Measurements from ENCODE around the gene GGCT. TPM values are rescaled to one million over a fixed set of nuclear protein-coding genes. Genes with fewer than 3 reads are reported as not detected.

Gene GGCT
- total RNA-seq: 12.5 TPM

GRCh38 chr7:30504301-30505173, at the start of gene GGCT:
TSS of gene GGCT (minus strand) at chr7:30504829. CDS start at chr7:30504709, 120 bp downstream.
- Histone ChIP-seq H3K4me3 (ENCODE audit: low read length in 3 of 3) (peak within 1 kb of the TSS; percentile 98 to 99 (median 99)), H3K4me1 (ENCODE audit: control insufficient read depth in 3 of 3, insufficient read depth in 3 of 3, low read length in 3 of 3) (peaks cover 15 to 22% (median 19%) of the 10 kb centered on the region in 3 donors), H3K36me3 (ENCODE audit: control insufficient read depth in 3 of 3, insufficient read depth in 3 of 3, low read length in 3 of 3) (no peaks in the 10 kb centered on the region), H3K27ac (ENCODE audit: low read depth, low read length) (peak within 1 kb of the TSS; percentile 95), H3K9me3 (ENCODE audit: control insufficient read depth in 3 of 3, low read length in 3 of 3) (no peaks in the 10 kb centered on the region), H3K27me3 (ENCODE audit: control insufficient read depth in 3 of 3, insufficient read depth in 3 of 3, low read length in 3 of 3) (no peaks in the 10 kb centered on the region), H3K9ac (ENCODE audit: low read depth in 1 of 3, low read length in 3 of 3) (peak within 1 kb of the TSS; percentile 94 to 96 (median 96))

- H3K4me1 ChIP-seq (ENCODE audit: control insufficient read depth in 3 of 3, insufficient read depth in 3 of 3, low read length in 3 of 3): peaks cover 10 to 13% (median 10%) of the 10 kb centered on the region in 3 donors
- peaks cover 2 to 3% (median 3%) of the 10 kb centered on the region in 3 donors for H3K36me3 ChIP-seq (ENCODE audit: control insufficient read depth in 3 of 3, insufficient read depth in 3 of 3, low read length in 3 of 3)
- H3K27ac ChIP-seq (ENCODE audit: low read depth, low read length): no peak overlapping the region
- no peaks in the 10 kb centered on the region for H3K9me3 ChIP-seq (ENCODE audit: control insufficient read depth in 3 of 3, low read length in 3 of 3)
- no peaks in the 10 kb centered on the region for H3K27me3 ChIP-seq (ENCODE audit: control insufficient read depth in 3 of 3, insufficient read depth in 3 of 3, low read length in 3 of 3)
- no peak overlapping the region for H3K9ac ChIP-seq (ENCODE audit: low read depth in 1 of 3, low read length in 3 of 3)
- H3K4me3 ChIP-seq (ENCODE audit: low read length in 3 of 3): no peak overlapping the region
Observed at GRCh38 chr7:30553546-30553945, 48.9 kb upstream of the GGCT start.

GRCh38 chr7:30553141-30553540, 48.5 kb upstream of the GGCT start:
- peaks cover 10 to 13% (median 10%) of the 10 kb centered on the region in 3 donors for H3K4me1 ChIP-seq (ENCODE audit: control insufficient read depth in 3 of 3, insufficient read depth in 3 of 3, low read length in 3 of 3)
- H3K27ac ChIP-seq (ENCODE audit: low read depth, low read length): no peak overlapping the region
- H3K9me3 ChIP-seq (ENCODE audit: control insufficient read depth in 3 of 3, low read length in 3 of 3): no peaks in the 10 kb centered on the region
- no peak overlapping the region for H3K9ac ChIP-seq (ENCODE audit: low read depth in 1 of 3, low read length in 3 of 3)
- no peak overlapping the region for H3K4me3 ChIP-seq (ENCODE audit: low read length in 3 of 3)
- no peaks in the 10 kb centered on the region for H3K27me3 ChIP-seq (ENCODE audit: control insufficient read depth in 3 of 3, insufficient read depth in 3 of 3, low read length in 3 of 3)
- peaks cover 2 to 3% (median 3%) of the 10 kb centered on the region in 3 donors for H3K36me3 ChIP-seq (ENCODE audit: control insufficient read depth in 3 of 3, insufficient read depth in 3 of 3, low read length in 3 of 3)

- peaks cover 10 to 13% (median 10%) of the 10 kb centered on the region in 3 donors for H3K4me1 ChIP-seq (ENCODE audit: control insufficient read depth in 3 of 3, insufficient read depth in 3 of 3, low read length in 3 of 3)
- no peaks in the 10 kb centered on the region for H3K9me3 ChIP-seq (ENCODE audit: control insufficient read depth in 3 of 3, low read length in 3 of 3)
- no peak overlapping the region for H3K9ac ChIP-seq (ENCODE audit: low read depth in 1 of 3, low read length in 3 of 3)
- H3K27me3 ChIP-seq (ENCODE audit: control insufficient read depth in 3 of 3, insufficient read depth in 3 of 3, low read length in 3 of 3): no peaks in the 10 kb centered on the region
- H3K4me3 ChIP-seq (ENCODE audit: low read length in 3 of 3): no peak overlapping the region
- H3K27ac ChIP-seq (ENCODE audit: low read depth, low read length): no peak overlapping the region
- peaks cover 0 to 7% (median 2%) of the 10 kb centered on the region in 3 donors for H3K36me3 ChIP-seq (ENCODE audit: control insufficient read depth in 3 of 3, insufficient read depth in 3 of 3, low read length in 3 of 3)
Observed at GRCh38 chr7:30552330-30552729, 47.7 kb upstream of the GGCT start.

- Histone ChIP-seq H3K27ac (ENCODE audit: low read depth, low read length) (no peak overlapping the region), H3K4me1 (ENCODE audit: control insufficient read depth in 3 of 3, insufficient read depth in 3 of 3, low read length in 3 of 3) (peaks cover 10 to 13% (median 10%) of the 10 kb centered on the region in 3 donors), H3K9me3 (ENCODE audit: control insufficient read depth in 3 of 3, low read length in 3 of 3) (no peaks in the 10 kb centered on the region), H3K27me3 (ENCODE audit: control insufficient read depth in 3 of 3, insufficient read depth in 3 of 3, low read length in 3 of 3) (no peaks in the 10 kb centered on the region), H3K36me3 (ENCODE audit: control insufficient read depth in 3 of 3, insufficient read depth in 3 of 3, low read length in 3 of 3) (peaks cover 0 to 7% (median 5%) of the 10 kb centered on the region in 3 donors), H3K9ac (ENCODE audit: low read depth in 1 of 3, low read length in 3 of 3) (no peak overlapping the region), H3K4me3 (ENCODE audit: low read length in 3 of 3) (no peak overlapping the region)
Observed at GRCh38 chr7:30549931-30550493, 45.4 kb upstream of the GGCT start.

GRCh38 chr7:30548845-30549244, 44.2 kb upstream of the GGCT start:
- Histone ChIP-seq H3K9ac (ENCODE audit: low read depth in 1 of 3, low read length in 3 of 3) (no peak overlapping the region), H3K27me3 (ENCODE audit: control insufficient read depth in 3 of 3, insufficient read depth in 3 of 3, low read length in 3 of 3) (no peaks in the 10 kb centered on the region), H3K9me3 (ENCODE audit: control insufficient read depth in 3 of 3, low read length in 3 of 3) (no peaks in the 10 kb centered on the region), H3K36me3 (ENCODE audit: control insufficient read depth in 3 of 3, insufficient read depth in 3 of 3, low read length in 3 of 3) (peaks cover 0 to 7% (median 5%) of the 10 kb centered on the region in 3 donors), H3K4me1 (ENCODE audit: control insufficient read depth in 3 of 3, insufficient read depth in 3 of 3, low read length in 3 of 3) (peaks cover 10 to 13% (median 10%) of the 10 kb centered on the region in 3 donors), H3K4me3 (ENCODE audit: low read length in 3 of 3) (no peak overlapping the region), H3K27ac (ENCODE audit: low read depth, low read length) (no peak overlapping the region)

- Histone ChIP-seq H3K9ac (ENCODE audit: low read depth in 1 of 3, low read length in 3 of 3) (no peak overlapping the region), H3K9me3 (ENCODE audit: control insufficient read depth in 3 of 3, low read length in 3 of 3) (no peaks in the 10 kb centered on the region), H3K27ac (ENCODE audit: low read depth, low read length) (no peak overlapping the region), H3K36me3 (ENCODE audit: control insufficient read depth in 3 of 3, insufficient read depth in 3 of 3, low read length in 3 of 3) (peaks cover 0 to 7% (median 5%) of the 10 kb centered on the region in 3 donors), H3K27me3 (ENCODE audit: control insufficient read depth in 3 of 3, insufficient read depth in 3 of 3, low read length in 3 of 3) (no peaks in the 10 kb centered on the region), H3K4me1 (ENCODE audit: control insufficient read depth in 3 of 3, insufficient read depth in 3 of 3, low read length in 3 of 3) (peaks cover 10 to 13% (median 10%) of the 10 kb centered on the region in 3 donors), H3K4me3 (ENCODE audit: low read length in 3 of 3) (no peak overlapping the region)
Observed at GRCh38 chr7:30546596-30546995, 42.0 kb upstream of the GGCT start.

GRCh38 chr7:30545791-30546555, 41.3 kb upstream of the GGCT start:
- H3K4me3 ChIP-seq (ENCODE audit: low read length in 3 of 3): no peak overlapping the region
- H3K27ac ChIP-seq (ENCODE audit: low read depth, low read length): no peak overlapping the region
- no peaks in the 10 kb centered on the region for H3K27me3 ChIP-seq (ENCODE audit: control insufficient read depth in 3 of 3, insufficient read depth in 3 of 3, low read length in 3 of 3)
- no peaks in the 10 kb centered on the region for H3K9me3 ChIP-seq (ENCODE audit: control insufficient read depth in 3 of 3, low read length in 3 of 3)
- H3K36me3 ChIP-seq (ENCODE audit: control insufficient read depth in 3 of 3, insufficient read depth in 3 of 3, low read length in 3 of 3): peaks cover 0 to 7% (median 5%) of the 10 kb centered on the region in 3 donors
- peaks cover 5 to 8% (median 5%) of the 10 kb centered on the region in 3 donors for H3K4me1 ChIP-seq (ENCODE audit: control insufficient read depth in 3 of 3, insufficient read depth in 3 of 3, low read length in 3 of 3)
- no peak overlapping the region for H3K9ac ChIP-seq (ENCODE audit: low read depth in 1 of 3, low read length in 3 of 3)

- Histone ChIP-seq H3K9me3 (ENCODE audit: control insufficient read depth in 3 of 3, low read length in 3 of 3) (no peaks in the 10 kb centered on the region), H3K4me3 (ENCODE audit: low read length in 3 of 3) (no peak overlapping the region), H3K9ac (ENCODE audit: low read depth in 1 of 3, low read length in 3 of 3) (no peak overlapping the region), H3K4me1 (ENCODE audit: control insufficient read depth in 3 of 3, insufficient read depth in 3 of 3, low read length in 3 of 3) (peaks cover 0 to 2% (median under 1%) of the 10 kb centered on the region in 3 donors), H3K36me3 (ENCODE audit: control insufficient read depth in 3 of 3, insufficient read depth in 3 of 3, low read length in 3 of 3) (peaks cover 0 to 4% (median 3%) of the 10 kb centered on the region in 3 donors), H3K27ac (ENCODE audit: low read depth, low read length) (no peak overlapping the region), H3K27me3 (ENCODE audit: control insufficient read depth in 3 of 3, insufficient read depth in 3 of 3, low read length in 3 of 3) (no peaks in the 10 kb centered on the region)
Observed at GRCh38 chr7:30543813-30544525, 39.3 kb upstream of the GGCT start.
